GM19452 (cell line): ENCODE results near the gene SLC25A34.

Experiments used
- ATAC-seq: cut with Tn5 transposase; IDR thresholded peaks from one replicate; pipeline ENCODE4 v1.9.1; 2021; ENCODE audit not compliant: unreplicated experiment

The SLC25A34 gene

DNA sequence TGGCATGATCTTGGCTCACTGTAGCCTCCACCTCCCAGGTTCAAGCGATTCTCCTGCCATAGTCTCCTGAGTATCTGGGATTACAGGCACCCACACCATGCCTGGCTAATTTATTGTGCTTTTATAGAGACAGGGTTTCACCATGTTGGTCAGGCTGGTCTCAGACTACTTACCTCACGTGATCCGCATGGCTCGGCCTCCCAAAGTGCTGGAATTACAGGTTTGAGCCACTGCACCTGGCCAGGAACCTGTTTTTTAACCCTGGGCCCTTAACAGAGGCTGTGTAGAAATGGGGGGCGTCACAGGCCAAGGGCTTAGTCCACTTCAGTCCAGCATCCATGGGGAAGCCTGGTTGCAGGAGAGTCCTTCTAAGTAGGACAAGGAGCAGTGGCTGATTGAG, 31.9 kb downstream of the SLC25A34 start:
- ATAC-seq = no peak

DNA sequence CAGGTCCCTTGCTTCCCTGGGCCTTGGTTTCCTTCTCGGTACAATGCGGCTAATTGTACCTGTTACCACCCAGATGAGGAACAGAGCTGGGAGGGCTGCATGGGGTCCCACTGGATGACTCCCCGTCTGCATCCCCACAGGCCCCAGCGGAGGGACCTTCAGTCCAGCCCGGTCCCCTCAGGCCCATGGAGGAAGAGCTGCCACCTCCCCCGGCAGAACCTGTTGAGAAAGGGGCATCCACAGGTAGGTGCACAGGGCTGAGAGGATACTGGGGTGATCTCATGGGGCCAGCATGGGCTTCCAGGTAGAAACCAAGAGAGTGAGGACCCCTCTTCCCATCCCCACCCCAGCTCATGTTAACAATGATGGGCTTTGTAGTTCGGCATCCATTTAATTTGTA, 32.3 kb downstream of the SLC25A34 start:
- ATAC-seq = no peak

DNA sequence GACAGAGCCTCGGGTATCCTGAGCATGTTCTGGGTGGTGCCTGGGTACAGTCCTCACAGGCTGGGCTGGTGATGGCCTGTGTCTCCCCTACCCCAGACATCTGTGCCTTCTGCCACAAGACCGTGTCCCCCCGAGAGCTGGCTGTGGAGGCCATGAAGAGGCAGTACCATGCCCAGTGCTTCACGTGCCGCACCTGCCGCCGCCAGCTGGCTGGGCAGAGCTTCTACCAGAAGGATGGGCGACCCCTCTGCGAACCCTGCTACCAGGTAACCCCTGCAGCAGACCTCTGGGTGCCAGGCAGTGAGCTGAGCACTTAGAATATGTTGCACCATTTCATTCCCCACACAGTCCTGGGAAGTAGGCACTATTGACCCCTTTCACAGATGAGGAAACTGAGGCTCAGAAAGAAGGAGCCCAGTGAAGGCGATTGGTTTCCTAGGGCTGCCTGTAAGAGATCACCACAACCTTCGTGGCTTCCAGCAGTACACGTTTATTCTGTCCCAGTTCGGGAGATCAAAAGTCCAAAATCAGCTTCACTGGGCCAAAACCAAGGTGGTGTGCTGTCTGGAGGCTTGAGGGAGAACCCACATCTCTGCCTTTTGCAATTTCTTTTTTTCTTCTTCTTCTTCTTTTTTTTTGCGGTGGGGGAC, 34.4 kb downstream of the SLC25A34 start:
- ATAC-seq = no peak

DNA sequence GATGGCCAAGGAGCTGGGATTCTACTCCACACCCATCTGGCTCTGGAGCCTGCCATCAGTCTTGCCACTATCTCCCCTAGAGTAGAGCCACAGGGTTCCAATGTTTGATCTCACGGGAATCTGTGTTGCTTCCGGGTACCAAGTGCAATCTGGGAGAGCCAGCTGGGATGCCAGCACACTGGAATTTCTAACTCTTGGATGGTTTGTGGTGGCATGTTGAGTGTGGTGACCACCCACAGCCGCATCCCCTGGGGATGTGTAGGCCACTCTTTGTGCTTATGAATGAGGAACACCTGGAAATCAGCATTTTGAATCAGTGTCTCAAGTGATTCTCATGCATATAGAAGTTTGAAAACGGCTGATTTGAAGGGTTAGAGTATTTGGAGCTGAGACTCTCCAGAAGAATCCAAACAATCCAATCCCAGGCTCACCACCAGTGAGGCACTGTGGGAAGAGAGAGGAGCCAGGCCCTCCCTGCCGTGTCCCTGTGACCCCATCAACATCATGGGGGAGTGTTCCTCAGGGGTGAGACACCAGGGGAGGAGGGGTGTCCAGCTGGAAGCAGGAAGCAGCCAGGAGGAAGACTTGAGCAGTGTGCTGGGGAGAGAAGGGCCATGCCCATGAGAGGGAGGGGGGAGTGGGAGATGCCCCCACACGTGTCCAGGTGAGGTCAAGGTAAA, 35.9 kb downstream of the SLC25A34 start:
- ATAC-seq = no peak

DNA sequence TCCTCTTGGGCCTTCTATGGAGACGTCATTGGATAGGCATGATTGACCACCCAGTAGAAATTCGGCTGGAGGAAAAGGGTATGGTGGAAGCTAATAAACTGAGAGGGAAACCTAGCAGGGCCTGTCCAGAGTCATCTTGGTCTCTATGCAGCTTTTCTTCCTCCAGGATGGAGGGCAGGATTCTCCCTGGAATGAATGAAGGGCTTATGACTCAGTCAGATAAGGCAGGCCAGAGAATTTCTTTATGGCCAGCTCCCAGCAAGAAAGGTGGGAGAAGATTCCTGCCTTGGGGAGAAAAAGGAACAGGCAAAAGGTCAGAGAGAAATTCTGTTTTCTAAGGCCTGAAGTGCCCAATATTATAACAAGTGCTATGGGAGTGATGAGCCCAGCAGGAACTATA, 39.6 kb downstream of the SLC25A34 start:
- no peak for ATAC-seq

DNA sequence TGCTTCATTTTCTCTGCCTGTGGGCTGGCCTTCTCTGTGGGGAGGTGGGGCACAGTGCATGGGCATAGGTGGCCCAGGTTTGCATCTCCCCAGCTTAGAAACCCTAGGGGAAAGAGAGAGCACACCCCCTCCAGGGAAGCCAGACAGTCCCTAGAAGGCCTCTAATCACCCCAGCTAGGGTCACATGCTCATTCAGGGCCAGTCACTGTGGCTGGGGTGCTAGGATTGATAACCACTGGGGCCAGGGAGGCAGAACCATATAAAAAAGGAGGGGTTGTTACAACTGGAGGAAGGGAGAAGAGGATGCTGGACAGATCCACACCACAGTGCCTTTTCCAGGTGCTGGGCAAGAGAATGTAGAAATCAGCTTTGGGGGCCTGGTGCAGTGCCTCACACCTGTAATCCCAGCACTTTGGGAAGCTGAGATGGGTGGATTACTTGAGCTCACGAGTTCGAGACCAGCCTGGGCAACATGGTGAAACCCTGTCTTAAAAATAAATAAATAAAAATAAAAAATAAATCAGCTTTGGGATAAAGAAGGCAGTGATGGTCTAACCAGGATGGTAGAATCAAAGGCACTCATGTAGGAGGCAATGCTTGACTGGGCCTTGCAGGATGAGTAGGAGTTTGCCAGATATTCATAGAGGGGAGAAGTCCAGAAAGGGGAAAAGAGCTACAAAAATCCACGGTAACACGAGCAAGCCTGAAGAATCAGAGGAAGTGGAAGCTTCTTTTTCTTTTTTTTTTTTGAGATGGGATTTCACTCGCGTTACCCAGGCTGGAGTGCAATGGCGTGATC, 42.0 kb downstream of the SLC25A34 start:
- ATAC-seq = no peak

DNA sequence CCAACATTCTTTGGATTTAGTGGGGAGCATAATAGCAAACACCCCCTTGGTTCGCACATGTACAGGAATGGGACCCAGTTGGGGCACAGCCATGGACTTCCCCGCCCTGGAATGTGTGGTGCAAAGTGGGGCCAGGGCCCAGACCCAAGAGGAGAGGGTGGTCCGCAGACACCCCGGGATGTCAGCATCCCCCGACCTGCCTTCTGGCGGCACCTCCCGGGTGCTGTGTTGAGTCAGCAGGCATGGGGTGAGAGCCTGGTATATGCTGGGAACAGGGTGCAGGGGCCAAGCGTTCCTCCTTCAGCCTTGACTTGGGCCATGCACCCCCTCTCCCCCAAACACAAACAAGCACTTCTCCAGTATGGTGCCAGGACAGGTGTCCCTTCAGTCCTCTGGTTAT, 49.6 kb downstream of the SLC25A34 start:
- ATAC-seq = no peak

DNA sequence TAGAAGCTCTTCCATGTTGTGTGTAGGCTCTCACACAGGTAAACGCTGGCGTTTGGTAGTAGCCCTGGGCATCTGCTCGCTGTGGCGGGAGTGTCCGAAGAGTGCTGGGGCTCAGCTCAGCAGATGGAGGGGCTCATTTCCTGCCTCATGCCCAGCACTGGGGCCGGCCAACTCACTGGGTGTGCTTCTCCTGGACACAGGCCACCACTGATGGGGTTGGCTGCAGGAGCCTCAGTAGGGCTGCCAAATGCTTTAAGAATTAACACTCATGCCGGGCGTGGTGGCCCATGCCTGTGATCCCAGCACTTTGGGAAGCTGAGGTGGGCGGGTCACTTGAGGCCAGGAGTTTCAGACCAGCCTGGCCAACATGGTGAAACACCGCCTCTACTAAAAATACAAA, 50.5 kb downstream of the SLC25A34 start:
- no peak for ATAC-seq

DNA sequence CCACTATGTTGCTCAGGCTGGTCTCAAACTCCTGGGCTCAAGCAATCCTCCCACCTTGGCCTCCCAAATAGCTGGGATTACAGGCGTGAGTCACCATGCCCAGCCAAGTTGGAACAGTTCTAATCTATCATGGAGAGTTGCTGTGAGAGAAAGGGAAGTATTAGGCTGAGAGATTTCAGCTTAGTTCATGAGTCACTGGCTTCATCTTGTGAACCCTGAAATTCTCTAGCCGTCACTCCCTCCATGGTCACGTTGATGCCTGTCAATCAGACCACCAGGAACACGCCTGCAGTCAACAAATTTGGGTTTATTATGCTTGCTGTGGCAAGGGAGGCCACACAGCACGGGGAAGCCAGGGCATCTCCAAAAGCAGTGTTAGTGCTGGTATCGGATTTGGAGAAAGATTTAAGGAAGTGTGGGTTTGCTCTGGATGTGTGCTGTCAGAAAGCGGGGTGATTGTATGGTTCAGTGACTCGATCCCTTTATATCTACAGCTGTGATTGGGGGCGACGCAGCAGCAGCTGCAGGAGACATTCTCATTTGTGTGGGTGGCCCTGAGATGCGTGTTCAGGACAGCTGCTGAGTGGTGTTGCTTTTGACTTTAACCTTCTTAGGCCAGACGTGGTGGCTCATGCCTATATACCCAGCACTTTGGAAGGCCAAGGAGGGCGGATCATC, 52.7 kb downstream of the SLC25A34 start:
- ATAC-seq = no peak
